ENCODE results near the gene PLAGL1. TPM values are rescaled to one million over a fixed set of nuclear protein-coding genes. Genes with fewer than 3 reads are reported as not detected.

The PLAGL1 gene
- total RNA-seq, 1 donor from 2014 or later: 9.7 TPM

Other genes with a start within 250 kb of the PLAGL1 start
- gene LTV1, start 164.9 kb downstream of the PLAGL1 start, total RNA-seq: 21.2 and 28.3 TPM in 2 replicates
- 0.36 TPM in 1 of 2 replicates, not detected in the other for gene ZC2HC1B, start 143.8 kb downstream of the PLAGL1 start, total RNA-seq
- gene SF3B5, start 87.3 kb upstream of the PLAGL1 start, total RNA-seq: 114 and 141 TPM in 2 replicates
- 0.57 and 1.9 TPM in 2 replicates for gene STX11, start 142.3 kb upstream of the PLAGL1 start, total RNA-seq

Data from myocyte (in vitro differentiated cells).